ENCODE results near the gene ZBED4. TPM values are rescaled to one million over a fixed set of nuclear protein-coding genes. Genes with fewer than 3 reads are reported as not detected.

Gene ZBED4
- total and polyA plus RNA-seq, 2 of the 13 experiments (the other 11 are each of a cell fraction or from before 2014, with no cell fraction given), result 5.4 to 9.6 TPM

GRCh38 chr22:49915610-49916009 lies 62.0 kb downstream of the ZBED4 start:
- intact Hi-C loops (cut with micrococcal nuclease; ENCODE audit: unreplicated experiment) (no loop called here), in situ Hi-C loops (cut with HindIII; ENCODE audit: extremely low pct_ligation_motif_present, low pct_unique_long_range_greater_than_20kb) (no loop called here)
- FAIRE-seq (no peak), DNase-seq (ENCODE audit: low spot score) (no peak), ATAC-seq (no peak)
- Histone ChIP-seq H3K9me3 (ENCODE audit: low read length) (no peaks in the 10 kb centered on the region), H3K4me2 (ENCODE audit: low read depth, low read length) (no peak overlapping the region), H3K27me3 (ENCODE audit: control insufficient read depth in 1 of 2, insufficient read depth in 2 of 2, low read length in 2 of 2) (no peaks in the 10 kb centered on the region), H3K4me3 (replicated peaks in 1 of 3; ENCODE audit: insufficient read depth in 1 of 3, low read depth in 2 of 3, low read length in 3 of 3) (no peak overlapping the region), H3K36me3 (replicated peaks in 1 of 2; ENCODE audit: control insufficient read depth in 1 of 2, insufficient read depth in 2 of 2, low read length in 2 of 2) (peaks cover 4 to 28% of the 10 kb centered on the region in 2 experiments; a peak in 4 of 5 replicates), H3K4me1 (ENCODE audit: insufficient read depth, low read length) (peaks cover 31% of the 10 kb centered on the region), H3K79me2 (ENCODE audit: insufficient read depth, low read length) (peaks cover 10% of the 10 kb centered on the region), H3K27ac (ENCODE audit: extremely low read length, insufficient read depth, low read length) (no peak overlapping the region), H2AFZ (ENCODE audit: low read length) (no peak overlapping the region), H4K20me1 (ENCODE audit: insufficient read depth, low read length) (no peaks in the 10 kb centered on the region), H3K9ac (ENCODE audit: insufficient read depth, low read depth, low read length) (no peak overlapping the region)
- CTCF ChIA-PET (ENCODE audit: low intra/inter-chr PET ratio, low total read pairs), result no interaction called here
- no TSS peak for BruUV-seq (replicated peaks)
- over 99% methylated on average over 10 of the region's 12 CpGs for whole genome bisulfite sequencing (ENCODE audit: low lambda C conversion rate)
- TF ChIP-seq CBX5 (CRISPR knock-in tag; IDR thresholded peaks at IDR 0.05; ENCODE audit: borderline replicate concordance) (no peak), TEAD3 (CRISPR knock-in tag; optimal IDR thresholded peaks at IDR 0.05; ENCODE audit: borderline replicate concordance) (no peak), GPN1 (CRISPR knock-in tag; IDR thresholded peaks at IDR 0.05; ENCODE audit: borderline replicate concordance) (no peak), PLRG1 (conservative IDR thresholded peaks at IDR 0.05) (no peak), ZBTB33 (CRISPR knock-in tag; IDR thresholded peaks at IDR 0.05) (0 out of 2 replicates have a peak, but pooled peaks have one; percentile 25), EZH2 (conservative IDR thresholded peaks at IDR 0.05; ENCODE audit: low read depth, low read length) (no peak), MIER2 (CRISPR knock-in tag; IDR thresholded peaks at IDR 0.05) (peak; percentile 72; the same call in 1 of the 2 replicates), ZBTB38 (CRISPR knock-in tag; IDR thresholded peaks at IDR 0.05) (0 out of 2 replicates have a peak, but pooled peaks have one; percentile 30), REST (IDR thresholded peaks at IDR 0.05; ENCODE audit: borderline replicate concordance in 1 of 2, low read depth in 1 of 2, low read length in 2 of 2) (peak; percentile 65 to 88), MAFK (conservative IDR thresholded peaks at IDR 0.05 in 1 of 2, IDR thresholded peaks at IDR 0.05 in 1 of 2; ENCODE audit: low read length in 2 of 2) (peak; percentile 41 to 49; a peak in 3 of 4 replicates)
- TF ChIP-seq, protein P1, sequence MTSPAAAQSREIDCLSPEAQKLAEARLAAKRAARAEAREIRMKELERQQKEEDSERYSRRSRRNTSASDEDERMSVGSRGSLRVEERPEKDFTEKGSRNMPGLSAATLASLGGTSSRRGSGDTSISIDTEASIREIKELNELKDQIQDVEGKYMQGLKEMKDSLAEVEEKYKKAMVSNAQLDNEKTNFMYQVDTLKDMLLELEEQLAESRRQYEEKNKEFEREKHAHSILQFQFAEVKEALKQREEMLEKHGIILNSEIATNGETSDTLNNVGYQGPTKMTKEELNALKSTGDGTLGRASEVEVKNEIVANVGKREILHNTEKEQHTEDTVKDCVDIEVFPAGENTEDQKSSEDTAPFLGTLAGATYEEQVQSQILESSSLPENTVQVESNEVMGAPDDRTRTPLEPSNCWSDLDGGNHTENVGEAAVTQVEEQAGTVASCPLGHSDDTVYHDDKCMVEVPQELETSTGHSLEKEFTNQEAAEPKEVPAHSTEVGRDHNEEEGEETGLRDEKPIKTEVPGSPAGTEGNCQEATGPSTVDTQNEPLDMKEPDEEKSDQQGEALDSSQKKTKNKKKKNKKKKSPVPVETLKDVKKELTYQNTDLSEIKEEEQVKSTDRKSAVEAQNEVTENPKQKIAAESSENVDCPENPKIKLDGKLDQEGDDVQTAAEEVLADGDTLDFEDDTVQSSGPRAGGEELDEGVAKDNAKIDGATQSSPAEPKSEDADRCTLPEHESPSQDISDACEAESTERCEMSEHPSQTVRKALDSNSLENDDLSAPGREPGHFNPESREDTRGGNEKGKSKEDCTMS (CRISPR knock-in tag; conservative IDR thresholded peaks at IDR 0.05), result no peak
- POLR2A ChIA-PET, result no interaction called here

Data from HepG2 (cell line).